Adrenal gland (tissue), 12 donors: ENCODE data around the gene CRAT. TPM values are rescaled to one million over a fixed set of nuclear protein-coding genes. Genes with fewer than 3 reads are reported as not detected.
A peak's percentile ranks its signal among the peaks of the same experiment; 100 is the strongest.

Experiments
- DNase-seq, 7 donors: peaks; one replicate each; pipeline ENCODE4 v3.0.0-alpha.2; 2019 to 2020
- H3K27ac ChIP-seq, 5 donors: fragments of 200-600 bp; sonication (generic) in 4 of 5; 1 replicate in 3 of 5; 2 replicates in 2 of 5; pipeline versions ENCODE4 v1.5.1 to v1.8.0; 2016 to 2020; ENCODE audit warnings: mild to moderate bottlenecking in 1 of 5
- H3K27me3 ChIP-seq: fragments of 200-600 bp; 2 replicates; pipeline ENCODE4 v1.8.0; 2021
- H3K36me3 ChIP-seq, 2 donors: fragments of 200-600 bp; replicated peaks in 1 of 2; 1 replicate in 1 of 2; 2 replicates in 1 of 2; pipeline versions ENCODE4 v1.5.1 to v1.8.0; 2018 to 2022
- H3K4me1 ChIP-seq, 2 donors: fragments of 200-600 bp; replicated peaks in 1 of 2; 1 replicate in 1 of 2; 2 replicates in 1 of 2; pipeline versions ENCODE4 v1.5.1 to v1.8.0; 2018 to 2021
- H3K4me3 ChIP-seq, 4 donors: fragments of 200-600 bp; sonication (generic) in 3 of 4; one replicate each; pipeline ENCODE4 v1.5.1; 2016 to 2018
- H3K9me3 ChIP-seq, 3 donors: fragments of 200-600 bp; sonication (generic) in 1 of 3; replicated peaks in 1 of 3; 1 replicate in 2 of 3; 2 replicates in 1 of 3; pipeline versions ENCODE4 v1.5.1 to v1.8.0; 2016 to 2021
- CTCF ChIP-seq, 6 experiments: fragments of 450-650 bp in 4 of 6; fragments of 200-600 bp in 2 of 6; sonication (generic) in 1 of 6; IDR thresholded peaks; 1 replicate in 5 of 6; 2 replicates in 1 of 6; pipeline versions ENCODE4 v1.5.1 to v1.8.0; 2016 to 2021; ENCODE audit warnings: antibody characterized with exemption in 6 of 6, mild to moderate bottlenecking in 2 of 6, moderate library complexity in 1 of 6
- POLR2A ChIP-seq, 2 donors: fragments of 450-650 bp; IDR thresholded peaks; one replicate each; pipeline ENCODE4 v1.6.1; 2017; ENCODE audit warnings: antibody characterized with exemption in 2 of 2, mild to moderate bottlenecking in 2 of 2, moderate library complexity in 1 of 2
- WGBS, 4 donors: extraction: QIAGEN DNeasy Blood & Tissue Kit in 2 of 4; methylation state at CpG; one replicate each; pipeline versions ENCODE4 v1.1.5 to v1.1.7; 2013 to 2017; 5-methylcytosine and 5-hydroxymethylcytosine counted together
- intact Hi-C, 2 donors: fragments of 100-400 bp; cut with DNase I; formaldehyde crosslinking; loops; one replicate each; pipeline versions ENCODE4 v1.14.1 to v1.15.0; 2022 to 2023
- polyA plus RNA-seq, 3 donors: library from polyadenylated mRNA; stranded (reverse); fragments of 200-250 nt in 2 of 3; fragments of 350-450 nt in 1 of 3; fragmentation: Illumina TruSeq in 1 of 3; extraction: RNeasy Lipid Tissue Mini Kit (QIAGEN cat#74804) in 1 of 3; gene quantifications; one replicate each; pipeline ENCODE4 v1.2.3, GENCODE V29; 2013 to 2014
- total RNA-seq, 9 donors: library from RNA; depleted of rRNA in 4 of 9; stranded (reverse); fragments of >200 nt in 4 of 9; fragments of 120-200 nt in 1 of 9; fragmentation: NEBNext Ultra II Directional in 1 of 9; extraction: Animal tissue kit (Norgen Biotek cat#: 25700) in 1 of 9; gene quantifications; one replicate each; pipeline versions ENCODE4 v1.1.0 to v1.2.4, GENCODE V29; 2013 to 2023
- donor health status: healthy with polysubstance abuse.
- donor health status: Bipolar disorder and iron deficiency.
- donor health status: DM: yes; HTN: yes; CAD: no.
- donor health status: DM: no; HTN: no; CAD: no.
- donor health status: DM: no; HTN: no; CAD: no.
- donor health status: DM: yes; HTN: yes; CAD: no.

Gene CRAT
- total and polyA plus RNA-seq, 12 donors, result 26.8 to 144 (median 91.2) TPM

- peak in 4 of 7 donors; percentile 45 to 62 (median 58) for DNase-seq
- peaks cover 0 to 10% of the 10 kb centered on the region in 2 donors for H3K36me3 ChIP-seq
- no peaks in the 10 kb centered on the region for H3K9me3 ChIP-seq
- TF ChIP-seq POLR2A (IDR thresholded peaks at IDR 0.05), result no peak
- TF ChIP-seq CTCF (IDR thresholded peaks at IDR 0.05), result peak in 5 of 6 experiments; percentile 13 to 46 (median 39)
- WGBS, 4 donors, result 59 to 74% (median 72%) methylated on average over 8 to 14 of the region's 14 CpGs
- no peaks in the 10 kb centered on the region for H3K4me1 ChIP-seq
- H3K27me3 ChIP-seq, result no peaks in the 10 kb centered on the region
- no peak overlapping the region for H3K27ac ChIP-seq
- intact Hi-C loops, result no loop called here
- no peak overlapping the region for H3K4me3 ChIP-seq
Measured at GRCh38 chr9:129102791-129103594, 7.6 kb downstream of the CRAT start.

GRCh38 chr9:129102095-129102525, 8.5 kb downstream of the CRAT start:
- no peaks in the 10 kb centered on the region for H3K4me1 ChIP-seq
- H3K36me3 ChIP-seq, result peaks cover 0 to 10% of the 10 kb centered on the region in 2 donors
- H3K27ac ChIP-seq, result no peak overlapping the region
- DNase-seq, result no peak
- no peak overlapping the region for H3K4me3 ChIP-seq
- H3K27me3 ChIP-seq, result no peaks in the 10 kb centered on the region
- intact Hi-C loops, result no loop called here
- no peaks in the 10 kb centered on the region for H3K9me3 ChIP-seq
- 60 to 100% (median 91%) methylated on average over 1 to 13 of the region's 13 CpGs for WGBS, 4 donors
- TF ChIP-seq CTCF (IDR thresholded peaks at IDR 0.05), result no peak
- TF ChIP-seq POLR2A (IDR thresholded peaks at IDR 0.05), result no peak

GRCh38 chr9:129101279-129101678, 9.3 kb downstream of the CRAT start:
- intact Hi-C loops, result no loop called here
- WGBS, 4 donors, result 92 to 95% (median 94%) methylated on average over 7 of the region's 7 CpGs
- H3K4me1 ChIP-seq, result no peaks in the 10 kb centered on the region
- DNase-seq, result no peak
- H3K4me3 ChIP-seq, result no peak overlapping the region
- no peak overlapping the region for H3K27ac ChIP-seq
- no peaks in the 10 kb centered on the region for H3K9me3 ChIP-seq
- peaks cover 0 to 16% of the 10 kb centered on the region in 2 donors for H3K36me3 ChIP-seq
- H3K27me3 ChIP-seq, result no peaks in the 10 kb centered on the region
- TF ChIP-seq POLR2A (IDR thresholded peaks at IDR 0.05), result no peak
- no peak for TF ChIP-seq CTCF (IDR thresholded peaks at IDR 0.05)

GRCh38 chr9:129100383-129101169, 10.0 kb downstream of the CRAT start:
- no peak overlapping the region for H3K27ac ChIP-seq
- H3K27me3 ChIP-seq, result no peaks in the 10 kb centered on the region
- 46 to 97% (median 81%) methylated on average over 5 to 28 of the region's 28 CpGs for WGBS, 4 donors
- DNase-seq, result no peak
- TF ChIP-seq POLR2A (IDR thresholded peaks at IDR 0.05) (no peak), CTCF (IDR thresholded peaks at IDR 0.05) (no peak)
- H3K36me3 ChIP-seq, result peaks cover 0 to 23% of the 10 kb centered on the region in 2 donors
- H3K4me3 ChIP-seq, result no peak overlapping the region
- H3K4me1 ChIP-seq, result no peaks in the 10 kb centered on the region
- intact Hi-C loops, result no loop called here
- no peaks in the 10 kb centered on the region for H3K9me3 ChIP-seq
